A549 (cell line): Measurements from ENCODE around the gene DSG2. TPM values are rescaled to one million over a fixed set of nuclear protein-coding genes. Genes with fewer than 3 reads are reported as not detected.

Source experiments
- ATAC-seq, 2 experiments: fragments of 200-7000 bp in 1 of 2; fragments of >200 bp in 1 of 2; cut with Nextera tagmentation in 1 of 2; cut with Tn5 transposase in 1 of 2; 3 replicates each; pipeline versions ENCODE4 v1.8.0 to v1.9.1; 2018 to 2020; ENCODE audit warnings: mild to moderate bottlenecking in 1 of 2, moderate library complexity in 1 of 2
- CTCF ChIA-PET: fragments of 300-600 bp; sonication (Branson Sonifier 250); formaldehyde crosslinking; extraction: SDS; loops from one replicate; lab custom pipeline; 2021; ENCODE audit warnings: antibody characterized with exemption, inconsistent platforms; lab: Yijun Ruan, JAX
- POLR2A ChIA-PET: fragments of 350-600 bp; formaldehyde crosslinking; extraction: SDS; loops from one replicate; lab custom pipeline; 2021; ENCODE audit warnings: antibody characterized with exemption, inconsistent platforms; lab: Yijun Ruan, JAX
- DNase-seq, 2 experiments: peaks; one replicate each; pipeline versions ENCODE4 v3.0.0 to v3.0.0-alpha.2; 2011 to 2016; ENCODE audit warnings: low read depth in 1 of 2, low spot score in 1 of 2
- FAIRE-seq: peaks from 2 replicates; lab custom pipeline; 2011; peaks lifted over from hg19 to GRCh38; lab: Jason Lieb, UNC
- H3K27ac ChIP-seq, 2 experiments: fragments of >200 bp; sonication (Bioruptor Twin); formaldehyde crosslinking; 3 replicates each; pipeline ENCODE4 v1.5.1; 2016 to 2017
- H3K4me1 ChIP-seq: fragments of >200 bp; sonication (Bioruptor Twin); formaldehyde crosslinking; 3 replicates; pipeline ENCODE4 v1.6.1; 2016
- H3K4me2 ChIP-seq: fragments of >200 bp; sonication (Bioruptor Twin); formaldehyde crosslinking; 3 replicates; pipeline ENCODE4 v1.6.1; 2016
- H3K4me3 ChIP-seq: fragments of >200 bp; sonication (Bioruptor Twin); formaldehyde crosslinking; 3 replicates; pipeline ENCODE4 v1.5.1; 2016
- H3K9me3 ChIP-seq: fragments of >200 bp; sonication (Bioruptor Twin); formaldehyde crosslinking; 3 replicates; pipeline ENCODE4 v1.6.1; 2016
- BHLHE40 ChIP-seq: IDR thresholded peaks from 2 replicates; pipeline ENCODE4 v1.6.1; 2012; ENCODE audit warnings: low read depth, low read length, inconsistent platforms
- CHD2 ChIP-seq: fragments of 150-350 bp; IDR thresholded peaks from 2 replicates; pipeline ENCODE4 v1.6.1; 2014; ENCODE audit warnings: low read length; ENCODE audit not compliant: partially characterized antibody
- CHD4 ChIP-seq: fragments of 200-600 bp; sonication (generic); IDR thresholded peaks from 2 replicates; pipeline ENCODE4 v1.6.1; 2016; ENCODE audit warnings: antibody characterized with exemption, mild to moderate bottlenecking, borderline replicate concordance
- EP300 ChIP-seq, 2 experiments: fragments of >200 bp; sonication (Bioruptor Twin); formaldehyde crosslinking; IDR thresholded peaks; 2 replicates in 1 of 2; 3 replicates in 1 of 2; pipeline ENCODE4 v1.6.1; 2016 to 2017
- ESRRA ChIP-seq: fragments of 150-350 bp; IDR thresholded peaks from 2 replicates; pipeline ENCODE4 v1.6.1; 2014; ENCODE audit warnings: mild to moderate bottlenecking, low read length, borderline replicate concordance
- FOSB ChIP-seq: fragments of 250-450 bp; sonication (Bioruptor Pico); IDR thresholded peaks from 2 replicates; pipeline ENCODE4 v1.5.0; 2020; ENCODE audit warnings: mild to moderate bottlenecking, moderate library complexity
- FOSL2 ChIP-seq, 2 experiments: fragments of 450-650 bp in 1 of 2; fragments of >200 bp in 1 of 2; sonication (Bioruptor Twin) in 1 of 2; formaldehyde crosslinking; IDR thresholded peaks; 2 replicates each; pipeline versions ENCODE4 v1.5.0 to v1.6.1; 2016 to 2020; ENCODE audit warnings: mild to moderate bottlenecking in 1 of 2, moderate library complexity in 1 of 2
- FOXS1 ChIP-seq: fragments of 250-450 bp; sonication (Bioruptor Pico); IDR thresholded peaks from 2 replicates; pipeline ENCODE4 v1.5.0; 2020; ENCODE audit warnings: mild to moderate bottlenecking, moderate library complexity
- HOXA7 ChIP-seq: fragments of 250-450 bp; sonication (Bioruptor Pico); IDR thresholded peaks from 2 replicates; pipeline ENCODE4 v1.5.0; 2020; ENCODE audit warnings: mild to moderate bottlenecking, moderate library complexity
- JUN ChIP-seq, 2 experiments: fragments of >200 bp; sonication (Bioruptor Twin); formaldehyde crosslinking; IDR thresholded peaks; 2 replicates in 1 of 2; 3 replicates in 1 of 2; pipeline ENCODE4 v1.6.1; 2016 to 2017
- KDM1A ChIP-seq: fragments of 200-600 bp; sonication (generic); IDR thresholded peaks from 2 replicates; pipeline ENCODE4 v1.6.1; 2016; ENCODE audit warnings: low read depth, mild to moderate bottlenecking
- MAZ ChIP-seq: fragments of 150-350 bp; IDR thresholded peaks from 2 replicates; pipeline ENCODE4 v1.6.1; 2014; ENCODE audit warnings: antibody characterized with exemption, low read depth, low read length, borderline replicate concordance
- NPAS2 ChIP-seq: fragments of 250-450 bp; sonication (Bioruptor Pico); IDR thresholded peaks from 2 replicates; pipeline ENCODE4 v1.8.0; 2022; ENCODE audit warnings: mild to moderate bottlenecking, moderate library complexity, borderline replicate concordance
- POLR2A ChIP-seq: IDR thresholded peaks from 2 replicates; pipeline ENCODE4 v1.6.1; 2012; ENCODE audit warnings: mild to moderate bottlenecking, low read length
- POLR2AphosphoS2 ChIP-seq: conservative IDR thresholded peaks from 2 replicates; pipeline ENCODE4 v1.6.1; 2012; ENCODE audit warnings: low read length, improper control_type of control experiment, inconsistent platforms
- RAD21 ChIP-seq, 2 experiments: fragments of >200 bp in 1 of 2; sonication (Bioruptor Twin) in 1 of 2; formaldehyde crosslinking in 1 of 2; IDR thresholded peaks in 1 of 2; conservative IDR thresholded peaks in 1 of 2; 2 replicates in 1 of 2; 3 replicates in 1 of 2; pipeline ENCODE4 v1.6.1; 2012 to 2018; ENCODE audit warnings: inconsistent platforms in 1 of 2
- RARB ChIP-seq: fragments of 250-450 bp; sonication (Bioruptor Pico); IDR thresholded peaks from 2 replicates; pipeline ENCODE4 v1.8.0; 2021; ENCODE audit warnings: mild to moderate bottlenecking, moderate library complexity
- RFX5 ChIP-seq: fragments of 450-650 bp; IDR thresholded peaks from 2 replicates; pipeline ENCODE4 v1.7.1; 2014; ENCODE audit warnings: antibody characterized with exemption, mild to moderate bottlenecking, moderate library complexity
- SMC3 ChIP-seq: fragments of >200 bp; sonication (Bioruptor Twin); formaldehyde crosslinking; IDR thresholded peaks from 3 replicates; pipeline ENCODE4 v1.6.1; 2018; ENCODE audit warnings: inconsistent platforms
- TFCP2L1 ChIP-seq: fragments of 250-450 bp; sonication (Bioruptor Pico); IDR thresholded peaks from 2 replicates; pipeline ENCODE4 v1.5.0; 2021; ENCODE audit warnings: mild to moderate bottlenecking
- polyA plus RNA-seq, 4 experiments: library from polyadenylated mRNA; depleted of rRNA in 3 of 4; stranded (reverse); fragments of >200 nt; fragmentation: RNase III in 1 of 4; extraction: RNeasy Plus Mini Kit Qiagen cat#74134 plus additional on column Dnase treatment in 1 of 4; gene quantifications; 2 replicates in 3 of 4; 3 replicates in 1 of 4; pipeline ENCODE4 v1.2.3, GENCODE V29; 2011 to 2017
- TF ChIP-seq, protein P1 (sequence below): IDR thresholded peaks from 2 replicates; pipeline ENCODE4 v1.6.1; 2012
- TF ChIP-seq, protein P2 (sequence below): fragments of 250-450 bp; sonication (Bioruptor Pico); IDR thresholded peaks from 2 replicates; pipeline ENCODE4 v1.5.0; 2020; ENCODE audit warnings: low read depth, mild to moderate bottlenecking, moderate library complexity
- TF ChIP-seq, protein P3 (sequence below): fragments of >200 bp; sonication (Bioruptor Twin); formaldehyde crosslinking; IDR thresholded peaks from 2 replicates; pipeline ENCODE4 v1.6.1; 2016
- TF ChIP-seq, protein P4 (sequence below): fragments of 200-600 bp; sonication (generic); IDR thresholded peaks from 2 replicates; pipeline ENCODE4 v1.6.1; 2016; ENCODE audit warnings: antibody characterized with exemption, mild to moderate bottlenecking, moderate library complexity
- TF ChIP-seq, protein P5 (sequence below): fragments of 450-650 bp; IDR thresholded peaks from 2 replicates; pipeline ENCODE4 v1.6.1; 2014; ENCODE audit warnings: antibody characterized with exemption
- TF ChIP-seq, protein P6 (sequence below): fragments of 250-450 bp; sonication (Bioruptor Pico); IDR thresholded peaks from 2 replicates; pipeline ENCODE4 v1.5.0; 2021; ENCODE audit warnings: mild to moderate bottlenecking, moderate library complexity, borderline replicate concordance
- TF ChIP-seq, protein P7 (sequence below): fragments of >200 bp; sonication (Bioruptor Twin); formaldehyde crosslinking; IDR thresholded peaks from 3 replicates; pipeline ENCODE4 v1.5.1; 2016

Gene DSG2
- polyA plus RNA-seq, 2 of the 4 experiments (the other 2 are of a cell fraction): 40.0 to 91.7 TPM

DNA sequence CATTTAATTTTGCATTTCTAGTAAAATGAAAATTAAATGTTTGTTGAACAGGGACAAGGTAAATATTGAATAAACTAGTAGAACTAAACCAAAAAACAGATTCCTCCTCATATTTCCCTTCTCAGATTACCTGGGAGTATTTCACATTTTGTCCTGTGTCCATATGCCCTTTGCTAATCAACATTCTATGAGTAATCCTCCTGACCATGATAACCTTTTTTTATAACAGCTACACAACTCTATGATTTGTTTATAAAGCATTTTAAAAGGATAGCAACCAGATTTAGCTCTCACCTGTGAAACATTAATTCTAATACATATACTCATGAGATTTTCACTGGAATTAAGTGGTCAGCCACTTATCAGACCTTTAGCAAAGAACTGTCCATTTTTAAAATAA, 7.1 kb upstream of the DSG2 start:
- TF ChIP-seq FOSL2 (IDR thresholded peaks at IDR 0.05) (no peak), FOSL2 (CRISPR knock-in tag; IDR thresholded peaks at IDR 0.05) (no peak), POLR2A (no peak), ESRRA (no peak), POLR2AphosphoS2 (no peak), RAD21 (conservative IDR thresholded peaks at IDR 0.05 in 1 of 2, IDR thresholded peaks at IDR 0.05 in 1 of 2) (no peak), MAZ (no peak), BHLHE40 (no peak), SMC3 (no peak), RFX5 (no peak), EP300 (IDR thresholded peaks at IDR 0.05) (no peak)
- TF ChIP-seq, protein P1, sequence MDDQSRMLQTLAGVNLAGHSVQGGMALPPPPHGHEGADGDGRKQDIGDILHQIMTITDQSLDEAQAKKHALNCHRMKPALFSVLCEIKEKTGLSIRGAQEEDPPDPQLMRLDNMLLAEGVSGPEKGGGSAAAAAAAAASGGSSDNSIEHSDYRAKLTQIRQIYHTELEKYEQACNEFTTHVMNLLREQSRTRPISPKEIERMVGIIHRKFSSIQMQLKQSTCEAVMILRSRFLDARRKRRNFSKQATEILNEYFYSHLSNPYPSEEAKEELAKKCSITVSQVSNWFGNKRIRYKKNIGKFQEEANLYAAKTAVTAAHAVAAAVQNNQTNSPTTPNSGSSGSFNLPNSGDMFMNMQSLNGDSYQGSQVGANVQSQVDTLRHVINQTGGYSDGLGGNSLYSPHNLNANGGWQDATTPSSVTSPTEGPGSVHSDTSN: no peak
- TF ChIP-seq, protein P2, sequence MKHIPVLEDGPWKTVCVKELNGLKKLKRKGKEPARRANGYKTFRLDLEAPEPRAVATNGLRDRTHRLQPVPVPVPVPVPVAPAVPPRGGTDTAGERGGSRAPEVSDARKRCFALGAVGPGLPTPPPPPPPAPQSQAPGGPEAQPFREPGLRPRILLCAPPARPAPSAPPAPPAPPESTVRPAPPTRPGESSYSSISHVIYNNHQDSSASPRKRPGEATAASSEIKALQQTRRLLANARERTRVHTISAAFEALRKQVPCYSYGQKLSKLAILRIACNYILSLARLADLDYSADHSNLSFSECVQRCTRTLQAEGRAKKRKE (CRISPR knock-in tag): no peak
- H3K4me2 ChIP-seq: peak overlapping the region; percentile 45
- H3K4me3 ChIP-seq: no peak overlapping the region
- DNase-seq: no peak
- H3K9me3 ChIP-seq: no peaks in the 10 kb centered on the region
- H3K4me1 ChIP-seq: peaks cover 49% of the 10 kb centered on the region
- ChIA-PET POLR2A (no interaction called here), CTCF (interaction anchor here (1.0 to 3.1 kb wide), 2 partner anchors 15 to 66 kb away, joined by 3 to 11 read pairs; no protein-coding TSS in a partner anchor)
- ATAC-seq: no peak
- no peak overlapping the region for H3K27ac ChIP-seq
- no peak for FAIRE-seq

DNA sequence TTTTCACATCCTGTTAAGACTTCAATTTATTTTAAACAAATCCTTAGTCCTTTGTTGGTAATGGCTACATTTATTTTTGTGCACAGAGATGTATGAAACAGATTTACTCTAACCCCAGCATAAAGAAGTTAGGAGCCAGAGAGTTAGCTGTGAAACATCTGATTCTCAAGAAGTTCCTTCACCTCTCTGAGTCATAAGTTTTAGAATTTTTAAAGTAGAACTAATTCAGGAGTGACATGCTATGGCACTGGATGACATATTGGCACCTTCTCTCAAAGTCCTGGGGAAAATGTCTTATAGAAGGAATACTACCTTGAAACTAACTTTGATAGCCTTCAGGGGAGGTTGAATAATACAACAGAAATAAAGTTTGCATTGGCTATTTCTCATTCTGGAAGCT, 6.4 kb upstream of the DSG2 start:
- Histone ChIP-seq H3K4me3 (no peak overlapping the region), H3K9me3 (no peaks in the 10 kb centered on the region), H3K27ac (no peak overlapping the region), H3K4me2 (no peak overlapping the region; the same call in 2 of the 3 replicates), H3K4me1 (peaks cover 49% of the 10 kb centered on the region)
- FAIRE-seq (no peak), ATAC-seq (no peak), DNase-seq (no peak)
- POLR2A ChIA-PET: no interaction called here
- CTCF ChIA-PET: interaction anchor here (1.0 to 3.1 kb wide), 2 partner anchors 14 to 67 kb away, joined by 3 to 11 read pairs; no protein-coding TSS in a partner anchor
- TF ChIP-seq JUN (IDR thresholded peaks at IDR 0.05) (no peak), KDM1A (no peak), MAZ (no peak), POLR2AphosphoS2 (no peak), NPAS2 (CRISPR knock-in tag) (no peak), ESRRA (no peak), HOXA7 (CRISPR knock-in tag) (no peak), FOSB (no peak), RARB (no peak), BHLHE40 (no peak), FOXS1 (no peak), CHD4 (no peak), CHD2 (no peak), TFCP2L1 (CRISPR knock-in tag) (no peak)
- TF ChIP-seq, protein P3, sequence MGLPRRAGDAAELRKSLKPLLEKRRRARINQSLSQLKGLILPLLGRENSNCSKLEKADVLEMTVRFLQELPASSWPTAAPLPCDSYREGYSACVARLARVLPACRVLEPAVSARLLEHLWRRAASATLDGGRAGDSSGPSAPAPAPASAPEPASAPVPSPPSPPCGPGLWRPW: no peak
- TF ChIP-seq, protein P4, sequence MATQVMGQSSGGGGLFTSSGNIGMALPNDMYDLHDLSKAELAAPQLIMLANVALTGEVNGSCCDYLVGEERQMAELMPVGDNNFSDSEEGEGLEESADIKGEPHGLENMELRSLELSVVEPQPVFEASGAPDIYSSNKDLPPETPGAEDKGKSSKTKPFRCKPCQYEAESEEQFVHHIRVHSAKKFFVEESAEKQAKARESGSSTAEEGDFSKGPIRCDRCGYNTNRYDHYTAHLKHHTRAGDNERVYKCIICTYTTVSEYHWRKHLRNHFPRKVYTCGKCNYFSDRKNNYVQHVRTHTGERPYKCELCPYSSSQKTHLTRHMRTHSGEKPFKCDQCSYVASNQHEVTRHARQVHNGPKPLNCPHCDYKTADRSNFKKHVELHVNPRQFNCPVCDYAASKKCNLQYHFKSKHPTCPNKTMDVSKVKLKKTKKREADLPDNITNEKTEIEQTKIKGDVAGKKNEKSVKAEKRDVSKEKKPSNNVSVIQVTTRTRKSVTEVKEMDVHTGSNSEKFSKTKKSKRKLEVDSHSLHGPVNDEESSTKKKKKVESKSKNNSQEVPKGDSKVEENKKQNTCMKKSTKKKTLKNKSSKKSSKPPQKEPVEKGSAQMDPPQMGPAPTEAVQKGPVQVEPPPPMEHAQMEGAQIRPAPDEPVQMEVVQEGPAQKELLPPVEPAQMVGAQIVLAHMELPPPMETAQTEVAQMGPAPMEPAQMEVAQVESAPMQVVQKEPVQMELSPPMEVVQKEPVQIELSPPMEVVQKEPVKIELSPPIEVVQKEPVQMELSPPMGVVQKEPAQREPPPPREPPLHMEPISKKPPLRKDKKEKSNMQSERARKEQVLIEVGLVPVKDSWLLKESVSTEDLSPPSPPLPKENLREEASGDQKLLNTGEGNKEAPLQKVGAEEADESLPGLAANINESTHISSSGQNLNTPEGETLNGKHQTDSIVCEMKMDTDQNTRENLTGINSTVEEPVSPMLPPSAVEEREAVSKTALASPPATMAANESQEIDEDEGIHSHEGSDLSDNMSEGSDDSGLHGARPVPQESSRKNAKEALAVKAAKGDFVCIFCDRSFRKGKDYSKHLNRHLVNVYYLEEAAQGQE: no peak
- TF ChIP-seq, protein P5, sequence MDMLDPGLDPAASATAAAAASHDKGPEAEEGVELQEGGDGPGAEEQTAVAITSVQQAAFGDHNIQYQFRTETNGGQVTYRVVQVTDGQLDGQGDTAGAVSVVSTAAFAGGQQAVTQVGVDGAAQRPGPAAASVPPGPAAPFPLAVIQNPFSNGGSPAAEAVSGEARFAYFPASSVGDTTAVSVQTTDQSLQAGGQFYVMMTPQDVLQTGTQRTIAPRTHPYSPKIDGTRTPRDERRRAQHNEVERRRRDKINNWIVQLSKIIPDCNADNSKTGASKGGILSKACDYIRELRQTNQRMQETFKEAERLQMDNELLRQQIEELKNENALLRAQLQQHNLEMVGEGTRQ: no peak
- TF ChIP-seq, protein P6, sequence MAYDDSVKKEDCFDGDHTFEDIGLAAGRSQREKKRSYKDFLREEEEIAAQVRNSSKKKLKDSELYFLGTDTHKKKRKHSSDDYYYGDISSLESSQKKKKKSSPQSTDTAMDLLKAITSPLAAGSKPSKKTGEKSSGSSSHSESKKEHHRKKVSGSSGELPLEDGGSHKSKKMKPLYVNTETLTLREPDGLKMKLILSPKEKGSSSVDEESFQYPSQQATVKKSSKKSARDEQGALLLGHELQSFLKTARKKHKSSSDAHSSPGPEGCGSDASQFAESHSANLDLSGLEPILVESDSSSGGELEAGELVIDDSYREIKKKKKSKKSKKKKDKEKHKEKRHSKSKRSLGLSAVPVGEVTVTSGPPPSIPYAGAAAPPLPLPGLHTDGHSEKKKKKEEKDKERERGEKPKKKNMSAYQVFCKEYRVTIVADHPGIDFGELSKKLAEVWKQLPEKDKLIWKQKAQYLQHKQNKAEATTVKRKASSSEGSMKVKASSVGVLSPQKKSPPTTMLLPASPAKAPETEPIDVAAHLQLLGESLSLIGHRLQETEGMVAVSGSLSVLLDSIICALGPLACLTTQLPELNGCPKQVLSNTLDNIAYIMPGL (CRISPR knock-in tag): no peak
- TF ChIP-seq, protein P7, sequence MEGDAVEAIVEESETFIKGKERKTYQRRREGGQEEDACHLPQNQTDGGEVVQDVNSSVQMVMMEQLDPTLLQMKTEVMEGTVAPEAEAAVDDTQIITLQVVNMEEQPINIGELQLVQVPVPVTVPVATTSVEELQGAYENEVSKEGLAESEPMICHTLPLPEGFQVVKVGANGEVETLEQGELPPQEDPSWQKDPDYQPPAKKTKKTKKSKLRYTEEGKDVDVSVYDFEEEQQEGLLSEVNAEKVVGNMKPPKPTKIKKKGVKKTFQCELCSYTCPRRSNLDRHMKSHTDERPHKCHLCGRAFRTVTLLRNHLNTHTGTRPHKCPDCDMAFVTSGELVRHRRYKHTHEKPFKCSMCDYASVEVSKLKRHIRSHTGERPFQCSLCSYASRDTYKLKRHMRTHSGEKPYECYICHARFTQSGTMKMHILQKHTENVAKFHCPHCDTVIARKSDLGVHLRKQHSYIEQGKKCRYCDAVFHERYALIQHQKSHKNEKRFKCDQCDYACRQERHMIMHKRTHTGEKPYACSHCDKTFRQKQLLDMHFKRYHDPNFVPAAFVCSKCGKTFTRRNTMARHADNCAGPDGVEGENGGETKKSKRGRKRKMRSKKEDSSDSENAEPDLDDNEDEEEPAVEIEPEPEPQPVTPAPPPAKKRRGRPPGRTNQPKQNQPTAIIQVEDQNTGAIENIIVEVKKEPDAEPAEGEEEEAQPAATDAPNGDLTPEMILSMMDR: no peak
